WERI-Rb-1 (cell line): ENCODE data around the gene IDI2.

Experiments
- DNase-seq: peaks from one replicate; pipeline ENCODE4 v3.0.0-alpha.2; 2020
- H3K27ac ChIP-seq: fragments of 250-450 bp; sonication (Bioruptor Pico); 2 replicates; pipeline ENCODE4 v1.5.1; 2020; ENCODE audit warnings: mild to moderate bottlenecking, moderate library complexity
- H3K27me3 ChIP-seq: fragments of 250-450 bp; sonication (Bioruptor Pico); 2 replicates; pipeline ENCODE4 v1.5.1; 2021; ENCODE audit warnings: mild to moderate bottlenecking, low read depth, moderate library complexity; ENCODE audit not compliant: insufficient read depth, severe bottlenecking
- H3K36me3 ChIP-seq: fragments of 250-450 bp; sonication (Bioruptor Pico); 2 replicates; pipeline ENCODE4 v1.5.1; 2020; ENCODE audit warnings: mild to moderate bottlenecking, moderate library complexity
- H3K4me3 ChIP-seq: 2 replicates; pipeline ENCODE4 v1.5.1; 2011; ENCODE audit warnings: low read depth, mild to moderate bottlenecking, control low read depth, low read length
- H3K9me3 ChIP-seq: fragments of 250-450 bp; sonication (Bioruptor Pico); 2 replicates; pipeline ENCODE4 v1.5.1; 2021; ENCODE audit warnings: mild to moderate bottlenecking, moderate library complexity; ENCODE audit not compliant: severe bottlenecking
- CTCF ChIP-seq: IDR thresholded peaks from 2 replicates; pipeline ENCODE4 v1.5.1; 2011; ENCODE audit warnings: low read depth, mild to moderate bottlenecking, control low read depth, inconsistent platforms, low read length

Gene IDI2

GRCh38 chr10:1037098-1037497 lies 11.4 kb upstream of the IDI2 start:
- Histone ChIP-seq H3K36me3 (peaks cover 6% of the 10 kb centered on the region; the same call in 1 of the 2 replicates), H3K9me3 (no peaks in the 10 kb centered on the region), H3K27ac (no peak overlapping the region), H3K4me3 (no peak overlapping the region), H3K27me3 (no peaks in the 10 kb centered on the region)
- no peak for DNase-seq
- TF ChIP-seq CTCF, result no peak

GRCh38 chr10:1036341-1036791 lies 10.7 kb upstream of the IDI2 start:
- H3K27ac ChIP-seq, result no peak overlapping the region

GRCh38 chr10:1035201-1035600 lies 9.5 kb upstream of the IDI2 start:
- DNase-seq, result no peak
- H3K4me3 ChIP-seq, result no peak overlapping the region
- H3K27me3 ChIP-seq, result no peaks in the 10 kb centered on the region
- TF ChIP-seq CTCF, result no peak
- no peaks in the 10 kb centered on the region for H3K9me3 ChIP-seq
- H3K27ac ChIP-seq, result no peak overlapping the region
- H3K36me3 ChIP-seq, result peaks cover 1% of the 10 kb centered on the region; the same call in 1 of the 2 replicates

More at GRCh38 chr10:1036341-1036791, 10.7 kb upstream of the IDI2 start:
- H3K4me3 ChIP-seq, result no peak overlapping the region
- no peaks in the 10 kb centered on the region for H3K27me3 ChIP-seq
- H3K36me3 ChIP-seq, result peaks cover 6% of the 10 kb centered on the region; the same call in 1 of the 2 replicates
- DNase-seq, result no peak
- no peaks in the 10 kb centered on the region for H3K9me3 ChIP-seq
- no peak for TF ChIP-seq CTCF

GRCh38 chr10:1034758-1035157 lies 9.1 kb upstream of the IDI2 start:
- H3K9me3 ChIP-seq, result no peaks in the 10 kb centered on the region
- no peaks in the 10 kb centered on the region for H3K36me3 ChIP-seq
- no peaks in the 10 kb centered on the region for H3K27me3 ChIP-seq
- no peak for TF ChIP-seq CTCF
- H3K4me3 ChIP-seq, result no peak overlapping the region
- H3K27ac ChIP-seq, result no peak overlapping the region
- DNase-seq, result no peak

- no peaks in the 10 kb centered on the region for H3K9me3 ChIP-seq
- no peak overlapping the region for H3K4me3 ChIP-seq
- DNase-seq, result no peak
- H3K27ac ChIP-seq, result no peak overlapping the region
- TF ChIP-seq CTCF, result no peak
- H3K36me3 ChIP-seq, result no peaks in the 10 kb centered on the region
- no peaks in the 10 kb centered on the region for H3K27me3 ChIP-seq
Observed at GRCh38 chr10:1033601-1034000, 7.9 kb upstream of the IDI2 start.

GRCh38 chr10:1029838-1030237 lies 4.2 kb upstream of the IDI2 start:
- DNase-seq, result no peak
- Histone ChIP-seq H3K27ac (no peak overlapping the region), H3K4me3 (no peak overlapping the region), H3K9me3 (no peaks in the 10 kb centered on the region), H3K36me3 (no peaks in the 10 kb centered on the region), H3K27me3 (no peaks in the 10 kb centered on the region)
- TF ChIP-seq CTCF, result no peak
